NT2/D1 (cell line): ENCODE data around the gene AFAP1L1.

Source experiments
- SUZ12 ChIP-seq: IDR thresholded peaks from 2 replicates; pipeline ENCODE4 v1.6.1; 2011; ENCODE audit not compliant: insufficient read length, insufficient read depth; ENCODE audit errors: extremely low read depth
- YY1 ChIP-seq: IDR thresholded peaks from 2 replicates; pipeline ENCODE4 v1.6.1; 2011; ENCODE audit not compliant: insufficient read length, insufficient read depth
- ZNF274 ChIP-seq: IDR thresholded peaks from 2 replicates; pipeline ENCODE4 v1.6.1; 2011; ENCODE audit warnings: mild to moderate bottlenecking, low read depth, low read length

- TF ChIP-seq ZNF274 (no peak), SUZ12 (no peak), YY1 (no peak)
These were observed 24.8 kb upstream of the AFAP1L1 start for GRCh38 chr5:149246906-149247305.
